ENCODE results near the gene ECSIT. TPM values are rescaled to one million over a fixed set of nuclear protein-coding genes. Genes with fewer than 3 reads are reported as not detected.
A peak's percentile ranks its signal among the peaks of the same experiment; 100 is the strongest.

The ECSIT gene
- total RNA-seq, 3 donors from 2014 or later, result 57.9 to 69.6 (median 59.1) TPM

DNA sequence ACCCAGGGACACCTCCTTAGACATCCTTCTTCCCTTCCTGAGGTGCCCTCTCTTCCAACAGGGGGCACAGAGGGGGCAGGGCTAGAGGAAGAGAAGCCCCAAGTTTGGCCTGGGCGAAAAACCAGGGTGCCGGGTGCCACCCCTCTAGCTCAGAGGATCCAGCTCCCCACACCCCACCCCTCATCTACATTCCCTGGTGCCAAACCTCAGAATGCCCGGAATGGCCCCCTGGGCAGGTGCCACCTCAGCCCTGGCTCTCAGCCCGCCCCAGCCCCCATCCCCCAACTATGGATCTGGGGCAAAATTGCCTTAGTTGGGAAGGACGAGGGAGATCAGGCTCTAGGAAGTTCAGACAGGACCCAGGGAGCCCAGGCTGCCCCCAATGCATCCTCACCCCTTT lies 11.7 kb upstream of the ECSIT start:
- TF ChIP-seq, protein P1, sequence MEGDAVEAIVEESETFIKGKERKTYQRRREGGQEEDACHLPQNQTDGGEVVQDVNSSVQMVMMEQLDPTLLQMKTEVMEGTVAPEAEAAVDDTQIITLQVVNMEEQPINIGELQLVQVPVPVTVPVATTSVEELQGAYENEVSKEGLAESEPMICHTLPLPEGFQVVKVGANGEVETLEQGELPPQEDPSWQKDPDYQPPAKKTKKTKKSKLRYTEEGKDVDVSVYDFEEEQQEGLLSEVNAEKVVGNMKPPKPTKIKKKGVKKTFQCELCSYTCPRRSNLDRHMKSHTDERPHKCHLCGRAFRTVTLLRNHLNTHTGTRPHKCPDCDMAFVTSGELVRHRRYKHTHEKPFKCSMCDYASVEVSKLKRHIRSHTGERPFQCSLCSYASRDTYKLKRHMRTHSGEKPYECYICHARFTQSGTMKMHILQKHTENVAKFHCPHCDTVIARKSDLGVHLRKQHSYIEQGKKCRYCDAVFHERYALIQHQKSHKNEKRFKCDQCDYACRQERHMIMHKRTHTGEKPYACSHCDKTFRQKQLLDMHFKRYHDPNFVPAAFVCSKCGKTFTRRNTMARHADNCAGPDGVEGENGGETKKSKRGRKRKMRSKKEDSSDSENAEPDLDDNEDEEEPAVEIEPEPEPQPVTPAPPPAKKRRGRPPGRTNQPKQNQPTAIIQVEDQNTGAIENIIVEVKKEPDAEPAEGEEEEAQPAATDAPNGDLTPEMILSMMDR (IDR thresholded peaks at IDR 0.05), result no peak
- intact Hi-C loops (cut with DNase I, micrococcal nuclease), result no loop called here
- ATAC-seq (no peak), DNase-seq (no peak)
- peaks cover 4% of the 10 kb centered on the region for H3K4me1 ChIP-seq (ENCODE audit: low read depth)
- no peak overlapping the region for H3K4me3 ChIP-seq
- no peaks in the 10 kb centered on the region for H3K36me3 ChIP-seq (ENCODE audit: low read depth)
- H3K9me3 ChIP-seq, result no peaks in the 10 kb centered on the region

DNA sequence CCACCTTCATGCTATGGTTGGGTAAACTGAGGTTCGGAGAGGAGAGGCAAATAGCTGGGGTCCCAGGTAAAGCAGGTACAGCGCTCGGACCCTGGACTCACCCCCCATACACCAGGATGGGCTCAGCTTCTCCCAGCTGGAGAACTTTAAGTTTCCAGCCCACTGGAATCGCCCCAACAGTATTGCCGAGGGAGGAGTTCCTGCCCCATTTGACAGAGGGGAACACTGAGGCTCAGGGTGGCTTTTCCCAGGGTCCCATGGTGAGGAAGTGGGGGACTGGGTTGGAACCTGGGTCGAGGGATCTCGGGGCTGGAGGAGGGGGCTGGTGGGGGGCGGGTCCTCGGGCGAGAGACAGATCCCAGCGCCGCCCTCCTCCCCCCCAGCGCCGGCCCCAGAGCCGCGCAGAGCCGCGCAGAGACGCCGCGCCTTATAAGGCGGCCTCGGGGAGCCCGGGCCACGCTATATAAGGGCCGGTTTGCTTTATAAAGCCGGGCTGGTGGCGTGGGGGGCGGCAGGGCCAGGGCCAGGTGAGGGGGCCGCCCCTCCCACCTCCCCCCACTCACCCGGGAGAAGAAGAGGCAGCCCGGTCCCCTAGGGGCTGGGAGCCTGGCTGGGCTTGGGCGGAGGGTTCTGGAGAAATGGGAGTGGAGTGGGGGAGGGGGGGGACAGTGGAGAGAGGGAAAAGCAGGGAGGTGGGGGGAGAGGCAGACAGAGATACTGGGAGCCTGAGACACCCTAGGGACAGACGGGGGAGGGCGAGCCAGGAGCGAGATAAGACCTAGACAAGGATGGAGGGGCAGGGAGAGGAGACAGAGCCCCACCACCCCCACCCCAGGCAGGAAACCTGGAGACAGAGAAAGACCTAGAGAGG lies 10.8 kb upstream of the ECSIT start:
- ATAC-seq, result no peak

DNA sequence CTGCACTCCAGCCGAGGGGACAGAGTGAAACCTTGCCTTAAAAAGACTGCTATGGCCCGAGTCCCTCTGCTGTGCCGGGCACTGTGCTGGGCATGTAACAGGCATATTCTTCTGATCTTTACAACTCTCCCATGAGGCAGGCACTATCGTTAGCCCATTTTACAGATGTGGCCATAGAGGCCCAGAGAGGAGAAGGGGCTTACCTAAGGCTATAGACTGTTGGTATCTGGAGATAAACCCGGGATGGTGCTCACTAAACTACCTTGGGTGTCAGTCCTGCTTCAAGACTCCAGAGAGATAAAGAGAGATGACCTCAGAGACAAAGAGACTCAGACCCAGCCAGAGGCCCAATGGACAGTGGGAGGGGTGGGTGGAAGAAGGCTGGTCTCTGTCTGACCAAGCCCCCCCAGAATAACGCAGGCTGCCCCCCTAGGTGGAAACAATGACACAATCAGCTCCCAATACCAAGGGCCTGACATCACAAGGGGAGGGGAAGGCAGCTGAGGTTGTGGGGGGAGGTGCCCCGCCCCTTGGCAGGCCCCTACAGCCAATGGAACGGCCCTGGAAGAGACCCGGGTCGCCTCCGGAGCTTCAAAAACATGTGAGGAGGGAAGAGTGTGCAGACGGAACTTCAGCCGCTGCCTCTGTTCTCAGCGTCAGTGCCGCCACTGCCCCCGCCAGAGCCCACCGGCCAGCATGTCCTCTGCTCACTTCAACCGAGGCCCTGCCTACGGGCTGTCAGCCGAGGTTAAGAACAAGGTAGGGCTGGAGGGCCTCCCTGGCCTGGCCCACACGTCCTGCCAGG lies 9.5 kb upstream of the ECSIT start, which contains the start of gene CNN1:
CNN1 (plus strand) TSS at position 620 of the 805 bp plus-strand sequence; CDS start at position 697, 77 bp downstream.
- no peaks in the 10 kb centered on the region for H3K9me3 ChIP-seq
- TF ChIP-seq, protein P1 (IDR thresholded peaks at IDR 0.05), result no peak
- H3K4me1 ChIP-seq (ENCODE audit: low read depth), result peaks cover 7% of the 10 kb centered on the region
- H3K36me3 ChIP-seq (ENCODE audit: low read depth), result no peaks in the 10 kb centered on the region
- intact Hi-C loops (cut with DNase I, micrococcal nuclease), result no loop called here
- ATAC-seq (peak; percentile 33), DNase-seq (peak; percentile 51 to 63 (median 57))
- H3K4me3 ChIP-seq, result no peak within 1 kb of the TSS

More for the DNA sequence above, 10.8 kb upstream of the ECSIT start:
- intact Hi-C loops (cut with DNase I, micrococcal nuclease), result no loop called here
- no peak overlapping the region for H3K4me3 ChIP-seq
- TF ChIP-seq, protein P1 (IDR thresholded peaks at IDR 0.05), result no peak
- no peaks in the 10 kb centered on the region for H3K9me3 ChIP-seq
- H3K4me1 ChIP-seq (ENCODE audit: low read depth), result peaks cover 7% of the 10 kb centered on the region
- H3K36me3 ChIP-seq (ENCODE audit: low read depth), result no peaks in the 10 kb centered on the region
- peak in 1 of 3 donors; percentile 43 for DNase-seq

DNA sequence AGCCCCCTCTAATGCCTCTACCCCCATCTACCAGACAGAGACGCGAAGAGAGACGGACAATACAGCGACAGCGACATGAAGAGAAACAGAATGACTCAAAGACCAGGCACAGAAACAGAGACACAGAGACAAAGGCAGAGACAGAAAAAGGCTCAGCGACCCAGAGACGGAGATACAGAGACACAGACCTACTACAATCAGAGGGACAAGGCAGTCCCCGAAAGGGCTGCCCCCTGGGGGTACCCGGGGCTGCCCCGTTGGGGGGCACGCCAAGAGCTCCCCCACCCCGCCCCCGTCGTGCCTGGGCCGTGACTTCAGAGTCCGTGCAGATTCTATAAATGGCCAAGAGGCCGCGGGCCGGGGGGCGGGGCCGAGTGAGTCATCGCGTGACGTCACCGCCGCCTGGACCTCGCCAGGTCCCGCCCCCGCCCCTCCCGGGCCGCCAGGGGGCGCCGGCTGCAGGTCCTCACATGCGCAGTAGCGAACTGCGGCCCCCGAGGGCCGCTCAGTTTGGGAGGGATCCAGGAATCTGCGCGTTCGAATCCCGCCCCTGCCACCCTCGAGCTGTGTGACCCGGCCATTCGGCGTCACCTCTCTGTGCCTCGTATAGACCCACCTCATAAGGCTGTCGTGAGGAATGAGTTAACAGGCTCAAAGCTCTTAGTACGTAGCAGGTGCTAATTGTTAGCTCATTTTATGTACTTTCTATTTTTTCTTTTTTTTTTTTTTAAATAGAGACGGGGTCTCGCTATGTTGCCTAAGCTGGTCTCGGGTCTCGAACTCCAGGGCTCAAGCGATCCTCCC lies 7.1 kb upstream of the ECSIT start:
- Histone ChIP-seq H3K4me1 (ENCODE audit: low read depth) (peaks cover 7% of the 10 kb centered on the region), H3K9me3 (no peaks in the 10 kb centered on the region), H3K4me3 (no peak overlapping the region), H3K36me3 (ENCODE audit: low read depth) (no peaks in the 10 kb centered on the region)
- TF ChIP-seq, protein P1 (IDR thresholded peaks at IDR 0.05), result peak; percentile 82
- ATAC-seq (peak; percentile 95), DNase-seq (peak; percentile 89 to 94 (median 92))
- intact Hi-C loops (cut with DNase I, micrococcal nuclease), result no loop called here

DNA sequence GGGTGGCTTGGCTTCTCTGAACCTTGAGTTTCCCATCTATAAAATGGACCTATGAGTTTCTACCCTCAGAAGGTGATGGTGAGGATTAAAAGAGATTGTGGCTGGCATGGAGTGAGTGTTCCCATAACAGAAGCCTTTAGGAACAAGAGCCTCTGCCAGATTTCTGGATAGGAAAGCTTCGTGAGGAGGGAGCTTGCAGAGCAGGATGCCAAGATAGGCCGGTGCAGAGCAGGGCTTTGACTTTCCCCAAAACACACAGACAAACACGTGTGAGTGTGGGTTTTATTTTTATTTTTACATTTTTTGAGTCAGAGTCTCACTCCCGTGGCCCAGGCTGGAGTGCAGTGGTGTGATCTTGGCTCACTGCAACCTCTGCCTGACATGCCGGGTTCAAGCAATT lies 6.0 kb upstream of the ECSIT start:
- no peaks in the 10 kb centered on the region for H3K36me3 ChIP-seq (ENCODE audit: low read depth)
- ATAC-seq (no peak), DNase-seq (no peak)
- intact Hi-C loops (cut with DNase I, micrococcal nuclease), result no loop called here
- peaks cover 7% of the 10 kb centered on the region for H3K4me1 ChIP-seq (ENCODE audit: low read depth)
- TF ChIP-seq, protein P1 (IDR thresholded peaks at IDR 0.05), result no peak
- H3K4me3 ChIP-seq, result no peak overlapping the region
- no peaks in the 10 kb centered on the region for H3K9me3 ChIP-seq
